CD4-positive, alpha-beta memory T cell (primary cell): ENCODE results near the gene ECE2. TPM values are rescaled to one million over a fixed set of nuclear protein-coding genes. Genes with fewer than 3 reads are reported as not detected.
A peak's percentile ranks its signal among the peaks of the same experiment; 100 is the strongest.

Experiments used
- CTCF ChIA-PET: fragments of 350-600 bp; sonication (Branson Sonifier 250); formaldehyde crosslinking; loops from one replicate; lab custom pipeline; 2021; ENCODE audit warnings: inconsistent platforms; ENCODE audit not compliant: partially characterized antibody; lab: Charles Lee
- POLR2A ChIA-PET: fragments of 350-600 bp; sonication (Branson Sonifier 250); formaldehyde crosslinking; loops from one replicate; lab custom pipeline; 2021; ENCODE audit not compliant: partially characterized antibody; lab: Charles Lee
- DNase-seq, 5 donors: peaks; one replicate each; pipeline versions ENCODE4 v3.0.0 to v3.0.0-alpha.2; 2020 to 2022; ENCODE audit warnings: mixed read lengths in 1 of 5
- H3K27ac ChIP-seq: one replicate; pipeline ENCODE4 v1.7.0; 2013; ENCODE audit warnings: low read depth, low read length
- H3K27me3 ChIP-seq: 2 replicates; pipeline ENCODE4 v1.7.0; 2013; ENCODE audit warnings: mild to moderate bottlenecking, low read length, moderate library complexity; ENCODE audit not compliant: insufficient read depth
- H3K36me3 ChIP-seq: 2 replicates; pipeline ENCODE4 v1.7.0; 2013; ENCODE audit warnings: mild to moderate bottlenecking, low read length, moderate library complexity; ENCODE audit not compliant: insufficient read depth
- H3K4me1 ChIP-seq: 2 replicates; pipeline ENCODE4 v1.7.0; 2013; ENCODE audit warnings: mild to moderate bottlenecking, low read length, moderate library complexity; ENCODE audit not compliant: insufficient read depth
- H3K4me3 ChIP-seq, 2 donors: one replicate each; pipeline ENCODE4 v1.7.0; 2013; ENCODE audit warnings: low read length in 2 of 2, mild to moderate bottlenecking in 1 of 2
- H3K9me3 ChIP-seq, 2 donors: one replicate each; pipeline ENCODE4 v1.7.0; 2013; ENCODE audit warnings: low read length in 2 of 2, control low read depth in 1 of 2; ENCODE audit not compliant: control insufficient read depth in 1 of 2
- H3K27ac Mint-ChIP-seq, 7 donors: one replicate each; pipeline ENCODE4 v1.8.0; 2020 to 2021; ENCODE audit warnings: mixed read lengths in 7 of 7, mild to moderate bottlenecking in 6 of 7, inconsistent platforms in 3 of 7, moderate library complexity in 3 of 7
- H3K27me3 Mint-ChIP-seq, 2 donors: one replicate each; pipeline ENCODE4 v1.8.0; 2020 to 2021; ENCODE audit warnings: mixed read lengths in 2 of 2
- H3K36me3 Mint-ChIP-seq, 2 donors: one replicate each; pipeline ENCODE4 v1.8.0; 2020 to 2021; ENCODE audit warnings: mixed read lengths in 2 of 2, inconsistent platforms in 1 of 2, mild to moderate bottlenecking in 1 of 2
- H3K4me1 Mint-ChIP-seq, 4 donors: one replicate each; pipeline ENCODE4 v1.8.0; 2020 to 2021; ENCODE audit warnings: mixed read lengths in 4 of 4, mild to moderate bottlenecking in 1 of 4
- H3K4me3 Mint-ChIP-seq, 8 donors: one replicate each; pipeline ENCODE4 v1.8.0; 2020 to 2021; ENCODE audit warnings: mixed read lengths in 8 of 8, mild to moderate bottlenecking in 7 of 8, moderate library complexity in 6 of 8, inconsistent platforms in 3 of 8
- H3K9me3 Mint-ChIP-seq, 8 donors: one replicate each; pipeline ENCODE4 v1.8.0; 2020 to 2021; ENCODE audit warnings: mixed read lengths in 8 of 8, mild to moderate bottlenecking in 5 of 8, inconsistent platforms in 3 of 8, moderate library complexity in 1 of 8
- intact Hi-C: fragments of 100-400 bp; cut with micrococcal nuclease; formaldehyde crosslinking; loops from one replicate; pipeline ENCODE4 v1.15.1; 2023
- polyA plus RNA-seq, 2 donors: library from polyadenylated mRNA; unstranded; fragments of 300-500 nt; fragmentation: Illumina TruSeq; gene quantifications; one replicate each; pipeline ENCODE4 v1.2.3, GENCODE V29; 2021
- total RNA-seq, 2 experiments: library from RNA; stranded (reverse); gene quantifications; one replicate each; pipeline ENCODE4 v1.2.3, GENCODE V29; 2021

ECE2 gene
- total and polyA plus RNA-seq, 4 experiments from 2014 or later: not detected

- H3K27ac Mint-ChIP-seq: peak overlapping the region in 4 of 7 donors; percentile 33 to 73 (median 64)
- no peak overlapping the region for H3K4me3 ChIP-seq
- intact Hi-C loops: no loop called here
- no peak for DNase-seq
- peaks cover 0 to 2% (median 0%) of the 10 kb centered on the region in 8 donors for H3K9me3 Mint-ChIP-seq
- H3K27me3 ChIP-seq: no peaks in the 10 kb centered on the region
- H3K27ac ChIP-seq: no peak overlapping the region
- no peaks in the 10 kb centered on the region for H3K9me3 ChIP-seq
- peaks cover 3 to 7% of the 10 kb centered on the region in 2 donors for H3K27me3 Mint-ChIP-seq
- peaks cover 25% of the 10 kb centered on the region for H3K4me1 ChIP-seq
- no peaks in the 10 kb centered on the region for H3K36me3 ChIP-seq
- ChIA-PET POLR2A (interaction anchor here (1.0 to 3.6 kb wide), 3 partner anchors 9 to 124 kb away, joined by 3 to 16 read pairs (median 10); partner anchors contain the start of genes EEF1AKMT4 and EIF2B5), CTCF (interaction anchor here (1.7 kb wide), 1 partner anchor 10 kb away, joined by 6 read pairs; the partner anchor contains the start of gene EEF1AKMT4)
- peak overlapping the region in 7 of 8 donors; percentile 39 to 78 (median 65) for H3K4me3 Mint-ChIP-seq
- H3K4me1 Mint-ChIP-seq: peaks cover 14 to 35% (median 18%) of the 10 kb centered on the region in 4 donors
- H3K36me3 Mint-ChIP-seq: peaks cover 3% of the 10 kb centered on the region in 2 donors
Observed at GRCh38 chr3:184259396-184259877, 16.4 kb upstream of the ECE2 start.

GRCh38 chr3:184259878-184260723, 15.7 kb upstream of the ECE2 start:
- peak overlapping the region in 1 of 2 donors; percentile 38 for H3K4me3 ChIP-seq

DNA sequence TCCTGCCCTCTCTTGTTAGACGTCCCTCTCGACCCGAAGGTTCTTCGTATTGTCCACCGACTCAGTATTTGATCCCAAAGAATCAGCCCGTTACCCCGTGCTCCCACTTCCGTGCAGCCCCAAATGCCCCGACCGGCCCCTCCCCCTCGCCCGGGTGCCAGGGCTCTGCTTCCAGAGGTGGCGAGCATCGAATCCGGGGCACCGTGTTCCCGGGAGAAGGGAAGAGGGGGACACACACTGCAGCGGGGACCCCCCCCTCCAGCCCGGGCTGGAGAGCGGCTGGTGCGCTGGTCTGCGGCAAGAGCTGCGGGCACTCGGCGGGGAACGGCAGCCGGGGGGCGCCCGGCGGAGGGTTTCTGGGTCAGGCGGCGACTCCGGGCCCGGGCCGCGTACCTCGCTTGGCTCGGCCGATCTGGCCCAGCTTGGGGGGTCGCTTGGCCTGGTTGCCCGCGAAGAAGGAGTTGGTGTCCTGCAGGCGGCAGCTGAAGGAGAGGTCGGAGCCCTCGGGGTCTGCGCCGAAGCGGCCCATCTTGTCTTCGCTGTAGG, 15.0 kb upstream of the ECE2 start:
- Histone ChIP-seq H3K27me3 (no peaks in the 10 kb centered on the region), H3K9me3 (no peaks in the 10 kb centered on the region), H3K4me3 (peak overlapping the region in 1 of 2 donors; percentile 38), H3K36me3 (no peaks in the 10 kb centered on the region), H3K4me1 (peaks cover 25% of the 10 kb centered on the region), H3K27ac (no peak overlapping the region)
- peak in 1 of 5 donors; percentile 8 for DNase-seq
- H3K9me3 Mint-ChIP-seq: peaks cover 0 to 2% (median 0%) of the 10 kb centered on the region in 8 donors
- H3K4me1 Mint-ChIP-seq: peaks cover 14 to 35% (median 18%) of the 10 kb centered on the region in 4 donors
- intact Hi-C loops: loop anchor here (1.0 to 2.0 kb wide), 2 partner anchors 11 to 38 kb away; partner anchors contain the start of genes EEF1AKMT4 and PSMD2
- peak overlapping the region; percentile 84 to 94 (median 88) for H3K4me3 Mint-ChIP-seq
- POLR2A ChIA-PET: interaction anchor here (1.4 to 3.6 kb wide), 3 partner anchors 11 to 126 kb away, joined by 4 to 16 read pairs (median 10); partner anchors contain the start of genes ALG3, EEF1AKMT4 and EIF2B5
- H3K27me3 Mint-ChIP-seq: peaks cover 3 to 10% of the 10 kb centered on the region in 2 donors
- peaks cover 3% of the 10 kb centered on the region in 2 donors for H3K36me3 Mint-ChIP-seq
- CTCF ChIA-PET: interaction anchor here (0.9 to 1.8 kb wide), 4 partner anchors 9 to 115 kb away, joined by 3 to 6 read pairs (median 4); partner anchors contain the start of gene EEF1AKMT4
- H3K27ac Mint-ChIP-seq: peak overlapping the region in 6 of 7 donors; percentile 57 to 90 (median 74)

More at GRCh38 chr3:184259878-184260723, 15.7 kb upstream of the ECE2 start:
- peak overlapping the region in 6 of 7 donors; percentile 57 to 90 (median 74) for H3K27ac Mint-ChIP-seq
- POLR2A ChIA-PET: interaction anchor here (1.0 to 3.6 kb wide), 4 partner anchors 10 to 125 kb away, joined by 3 to 16 read pairs (median 7); partner anchors contain the start of genes ALG3, EEF1AKMT4 and EIF2B5
- no peaks in the 10 kb centered on the region for H3K36me3 ChIP-seq
- H3K27me3 Mint-ChIP-seq: peaks cover 3 to 10% of the 10 kb centered on the region in 2 donors
- peaks cover 3% of the 10 kb centered on the region in 2 donors for H3K36me3 Mint-ChIP-seq
- no peaks in the 10 kb centered on the region for H3K27me3 ChIP-seq
- H3K27ac ChIP-seq: no peak overlapping the region
- peaks cover 25% of the 10 kb centered on the region for H3K4me1 ChIP-seq
- CTCF ChIA-PET: interaction anchor here (0.9 to 1.8 kb wide), 3 partner anchors 8 to 114 kb away, joined by 3 to 6 read pairs (median 5); partner anchors contain the start of gene EEF1AKMT4
- no peaks in the 10 kb centered on the region for H3K9me3 ChIP-seq
- intact Hi-C loops: loop anchor here (1.0 to 2.0 kb wide), 2 partner anchors 11 to 39 kb away; partner anchors contain the start of genes EEF1AKMT4 and PSMD2
- H3K4me3 Mint-ChIP-seq: peak overlapping the region; percentile 84 to 94 (median 88)
- DNase-seq: peak in 4 of 5 donors; percentile 38 to 53 (median 42)
- H3K9me3 Mint-ChIP-seq: peaks cover 0 to 2% (median 0%) of the 10 kb centered on the region in 8 donors
- H3K4me1 Mint-ChIP-seq: peaks cover 14 to 35% (median 18%) of the 10 kb centered on the region in 4 donors

DNA sequence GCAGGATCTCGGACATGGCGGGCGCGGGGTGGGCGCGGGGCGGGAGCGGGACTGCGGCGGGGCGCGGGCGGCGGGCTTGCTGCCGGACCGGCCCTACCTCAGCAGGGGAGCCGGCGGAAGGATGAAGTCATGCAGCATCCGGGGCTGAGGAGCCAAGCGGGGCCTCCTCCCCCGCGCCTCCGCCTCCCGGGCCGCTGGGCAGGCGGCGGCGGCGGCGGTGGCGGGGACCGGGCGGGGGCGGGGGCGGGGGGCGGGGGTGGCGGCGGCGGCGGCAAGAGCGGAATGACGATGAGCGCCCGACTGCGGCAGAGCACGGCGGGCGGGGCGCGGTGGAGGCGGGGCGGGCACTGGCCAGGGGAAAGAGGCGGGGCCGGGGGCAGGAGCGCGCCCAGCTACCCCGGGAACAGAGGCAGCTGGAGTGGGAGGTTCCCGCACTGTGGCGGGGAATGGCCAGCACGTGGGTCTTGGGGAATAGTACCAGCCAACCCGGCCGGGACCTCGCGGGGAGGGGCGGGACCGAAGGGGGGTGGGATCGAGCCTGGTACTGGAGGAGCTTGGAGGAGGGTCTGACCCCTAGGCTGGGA, 14.5 kb upstream of the ECE2 start, which contains the start of gene CAMK2N2:
TSS of gene CAMK2N2 (minus strand) at position 284 of the 584 bp plus-strand sequence. CDS start at position 16, 268 bp downstream.
- H3K27ac ChIP-seq: no peak within 1 kb of the TSS
- Mint-ChIP-seq H3K4me3 (peak within 1 kb of the TSS; percentile 86 to 94 (median 90)), H3K36me3 (peaks cover 3% of the 10 kb centered on the region in 2 donors), H3K27me3 (peaks cover 3 to 10% of the 10 kb centered on the region in 2 donors), H3K4me1 (peaks cover 14 to 35% (median 18%) of the 10 kb centered on the region in 4 donors), H3K9me3 (peaks cover 0 to 2% (median 0%) of the 10 kb centered on the region in 8 donors), H3K27ac (peak within 1 kb of the TSS; percentile 0 to 90 (median 68))
- ChIA-PET POLR2A (interaction anchor here (1.4 to 3.6 kb wide), 2 partner anchors 11 to 13 kb away, joined by 4 to 16 read pairs; partner anchors contain the start of genes ALG3 and EEF1AKMT4), CTCF (interaction anchor here (0.8 to 1.8 kb wide), 3 partner anchors 10 to 34 kb away, joined by 3 to 5 read pairs (median 3); partner anchors contain the start of gene EEF1AKMT4)
- H3K4me1 ChIP-seq: peaks cover 25% of the 10 kb centered on the region
- H3K36me3 ChIP-seq: no peaks in the 10 kb centered on the region
- no peaks in the 10 kb centered on the region for H3K27me3 ChIP-seq
- no peaks in the 10 kb centered on the region for H3K9me3 ChIP-seq
- peak within 1 kb of the TSS; percentile 52 to 61 for H3K4me3 ChIP-seq
- intact Hi-C loops: loop anchor here (2.0 kb wide), 1 partner anchor 37 kb away; the partner anchor contains the start of gene PSMD2
- DNase-seq: peak; percentile 31 to 71 (median 36)

- peak overlapping the region; percentile 52 to 61 for H3K4me3 ChIP-seq
Observed at GRCh38 chr3:184261854-184262763, 13.7 kb upstream of the ECE2 start.

More at GRCh38 chr3:184261854-184262763, 13.7 kb upstream of the ECE2 start:
- Mint-ChIP-seq H3K36me3 (peaks cover 3% of the 10 kb centered on the region in 2 donors), H3K4me3 (peak overlapping the region; percentile 82 to 91 (median 88)), H3K4me1 (peaks cover 14 to 35% (median 18%) of the 10 kb centered on the region in 4 donors), H3K9me3 (peaks cover 0 to 2% (median 0%) of the 10 kb centered on the region in 8 donors), H3K27ac (peak overlapping the region in 5 of 7 donors; percentile 0 to 70 (median 19)), H3K27me3 (peaks cover 3 to 12% of the 10 kb centered on the region in 2 donors)
- intact Hi-C loops: loop anchor here (2.0 kb wide), 1 partner anchor 37 kb away; the partner anchor contains the start of gene PSMD2
- peaks cover 25% of the 10 kb centered on the region for H3K4me1 ChIP-seq
- peak in 3 of 5 donors; percentile 19 to 61 (median 23) for DNase-seq
- H3K9me3 ChIP-seq: no peaks in the 10 kb centered on the region
- ChIA-PET POLR2A (interaction anchor here (3.6 kb wide), 1 partner anchor 12 kb away, joined by 16 read pairs; the partner anchor contains the start of gene EEF1AKMT4), CTCF (interaction anchor here (0.8 to 1.8 kb wide), 3 partner anchors 10 to 34 kb away, joined by 3 to 5 read pairs (median 3); partner anchors contain the start of gene EEF1AKMT4)
- H3K27me3 ChIP-seq: no peaks in the 10 kb centered on the region
- no peak overlapping the region for H3K27ac ChIP-seq
- H3K36me3 ChIP-seq: no peaks in the 10 kb centered on the region
